ENCODE results near the gene TBC1D16. TPM values are rescaled to one million over a fixed set of nuclear protein-coding genes. Genes with fewer than 3 reads are reported as not detected.
"Not testable (repeated sequence)": the region's sequence is repeated elsewhere in the genome, so short reads cannot be mapped to it uniquely, and the experiment has no call there.

TBC1D16 gene
- total RNA-seq, 6 experiments from 2014 or later: 15.1 to 25.5 (median 17.9) TPM

GRCh38 chr17:79966681-79967080, 69.0 kb downstream of the TBC1D16 start:
- Mint-ChIP-seq H3K27ac (no peak overlapping the region), H3K4me1 (ENCODE audit: low read depth) (no peaks in the 10 kb centered on the region), H3K36me3 (ENCODE audit: low read depth) (peaks cover 6% of the 10 kb centered on the region; the same call in 1 of the 2 replicates), H3K27me3 (ENCODE audit: insufficient read depth) (no peaks in the 10 kb centered on the region; the same call in 1 of the 2 replicates), H3K4me3 (no peak overlapping the region), H3K9me3 (no peaks in the 10 kb centered on the region)
- DNase-seq: no peak
- no peak for TF ChIP-seq CTCF (IDR thresholded peaks at IDR 0.05)

DNA sequence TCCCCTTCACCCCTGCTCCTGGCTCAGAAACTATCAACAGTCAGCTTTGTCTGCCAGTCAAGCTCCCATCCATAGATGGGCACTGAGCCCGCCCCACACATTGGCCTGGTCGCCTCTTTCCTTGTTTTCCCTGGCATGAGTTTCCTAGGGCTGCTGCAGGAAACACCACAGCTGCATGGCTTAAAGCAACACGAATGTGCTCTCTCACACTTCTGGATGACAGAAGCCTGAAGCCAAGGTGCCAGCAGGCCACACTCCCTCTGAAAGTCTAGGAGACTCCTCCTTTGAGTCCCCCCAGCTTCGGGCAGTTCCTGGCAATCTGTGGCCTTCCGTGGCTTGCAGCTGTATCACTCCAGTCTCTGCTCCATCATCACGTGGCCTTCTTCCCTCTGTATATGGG, 69.9 kb downstream of the TBC1D16 start:
- no peaks in the 10 kb centered on the region; the same call in 1 of the 2 replicates for H3K27me3 Mint-ChIP-seq (ENCODE audit: insufficient read depth)
- H3K27ac Mint-ChIP-seq: no peak overlapping the region
- H3K9me3 Mint-ChIP-seq: no peaks in the 10 kb centered on the region
- no peak overlapping the region for H3K4me3 Mint-ChIP-seq
- H3K4me1 Mint-ChIP-seq (ENCODE audit: low read depth): peaks cover 5% of the 10 kb centered on the region
- H3K36me3 Mint-ChIP-seq (ENCODE audit: low read depth): peaks cover 6% of the 10 kb centered on the region; the same call in 1 of the 2 replicates
- DNase-seq: no peak
- no peak for TF ChIP-seq CTCF (IDR thresholded peaks at IDR 0.05)

GRCh38 chr17:79962467-79962866, 73.2 kb downstream of the TBC1D16 start:
- not testable (repeated sequence) for H3K4me3 Mint-ChIP-seq; H3K4me1 Mint-ChIP-seq (ENCODE audit: low read depth)

GRCh38 chr17:79961567-79961966, 74.1 kb downstream of the TBC1D16 start:
- not testable (repeated sequence) for DNase-seq; H3K4me3 Mint-ChIP-seq; H3K36me3 Mint-ChIP-seq (ENCODE audit: low read depth)

More at GRCh38 chr17:79962467-79962866, 73.2 kb downstream of the TBC1D16 start:
- DNase-seq; H3K27ac Mint-ChIP-seq; H3K36me3 Mint-ChIP-seq (ENCODE audit: low read depth); H3K27me3 Mint-ChIP-seq (ENCODE audit: insufficient read depth); H3K9me3 Mint-ChIP-seq: not testable (repeated sequence)

DNA sequence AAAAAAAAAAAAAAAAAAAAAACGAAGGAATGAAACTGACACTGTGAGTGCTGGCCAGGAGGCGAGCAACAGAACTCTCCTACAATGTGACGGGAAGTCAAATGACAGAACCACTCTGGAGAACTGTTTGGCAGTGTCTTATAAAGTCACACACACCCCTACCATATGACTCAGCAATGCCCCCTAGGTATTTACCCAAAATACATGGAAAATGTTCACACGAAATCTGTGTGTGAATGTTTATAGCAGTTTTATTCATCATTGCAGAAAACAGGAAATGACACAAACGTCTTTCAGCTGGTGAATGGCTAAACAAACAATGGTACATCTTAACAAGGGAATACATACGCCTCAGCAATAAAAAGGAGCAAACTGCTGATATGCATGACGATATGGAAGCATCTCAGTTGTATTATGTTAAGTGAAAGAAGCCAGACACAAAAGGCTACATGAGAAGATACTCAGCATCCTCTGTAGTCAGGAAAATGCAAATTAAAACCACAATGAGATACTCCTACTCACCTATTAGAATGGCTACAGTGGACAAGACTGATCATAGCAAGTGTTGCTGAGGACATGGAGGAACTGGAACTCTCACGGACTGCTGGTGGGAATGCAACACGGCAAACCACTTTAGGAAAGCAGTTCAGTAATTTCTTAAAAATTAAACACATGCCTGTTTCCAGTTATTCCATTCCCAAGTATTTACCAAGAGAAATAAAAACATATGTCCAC, 74.7 kb downstream of the TBC1D16 start:
- DNase-seq: peak; percentile 11
- Mint-ChIP-seq H3K4me1 (ENCODE audit: low read depth) (peaks cover 7% of the 10 kb centered on the region), H3K4me3 (no peak overlapping the region), H3K9me3 (no peaks in the 10 kb centered on the region), H3K27ac (no peak overlapping the region), H3K36me3 (ENCODE audit: low read depth) (peaks cover 6% of the 10 kb centered on the region; the same call in 1 of the 2 replicates), H3K27me3 (ENCODE audit: insufficient read depth) (no peaks in the 10 kb centered on the region)
- TF ChIP-seq CTCF (IDR thresholded peaks at IDR 0.05): no peak

More at GRCh38 chr17:79961567-79961966, 74.1 kb downstream of the TBC1D16 start:
- H3K4me1 Mint-ChIP-seq (ENCODE audit: low read depth); H3K27me3 Mint-ChIP-seq (ENCODE audit: insufficient read depth); H3K27ac Mint-ChIP-seq; H3K9me3 Mint-ChIP-seq: not testable (repeated sequence)

DNA sequence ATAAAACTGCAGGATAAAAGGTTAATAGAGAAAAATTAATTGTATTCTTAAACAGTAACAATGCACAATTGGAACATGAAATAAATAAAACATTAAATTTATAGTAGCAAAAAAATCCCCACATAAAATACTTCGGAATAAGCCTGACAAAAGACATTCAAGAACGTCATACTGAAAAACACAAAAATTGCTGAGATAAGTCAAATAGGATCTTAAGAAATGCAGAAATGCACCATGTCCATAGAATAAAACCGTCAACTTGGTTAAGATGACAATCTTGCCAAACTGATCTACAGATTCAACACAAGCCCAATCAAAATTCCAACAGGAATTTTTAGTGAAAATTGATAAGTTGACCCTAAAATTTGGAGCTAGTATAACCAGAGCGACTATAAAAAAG, 76.6 kb downstream of the TBC1D16 start:
- no peak for DNase-seq
- peaks cover 6% of the 10 kb centered on the region; the same call in 1 of the 2 replicates for H3K36me3 Mint-ChIP-seq (ENCODE audit: low read depth)
- peaks cover 7% of the 10 kb centered on the region for H3K4me1 Mint-ChIP-seq (ENCODE audit: low read depth)
- TF ChIP-seq CTCF (IDR thresholded peaks at IDR 0.05): no peak
- H3K4me3 Mint-ChIP-seq: no peak overlapping the region
- H3K27ac Mint-ChIP-seq: no peak overlapping the region
- no peaks in the 10 kb centered on the region for H3K27me3 Mint-ChIP-seq (ENCODE audit: insufficient read depth)
- no peaks in the 10 kb centered on the region for H3K9me3 Mint-ChIP-seq
